Measurements from ENCODE around the gene FARP1. TPM values are rescaled to one million over a fixed set of nuclear protein-coding genes. Genes with fewer than 3 reads are reported as not detected.
A peak's percentile ranks its signal among the peaks of the same experiment; 100 is the strongest.

FARP1 gene
- total RNA-seq, 1 experiment from 2014 or later = 96.6 TPM

DNA sequence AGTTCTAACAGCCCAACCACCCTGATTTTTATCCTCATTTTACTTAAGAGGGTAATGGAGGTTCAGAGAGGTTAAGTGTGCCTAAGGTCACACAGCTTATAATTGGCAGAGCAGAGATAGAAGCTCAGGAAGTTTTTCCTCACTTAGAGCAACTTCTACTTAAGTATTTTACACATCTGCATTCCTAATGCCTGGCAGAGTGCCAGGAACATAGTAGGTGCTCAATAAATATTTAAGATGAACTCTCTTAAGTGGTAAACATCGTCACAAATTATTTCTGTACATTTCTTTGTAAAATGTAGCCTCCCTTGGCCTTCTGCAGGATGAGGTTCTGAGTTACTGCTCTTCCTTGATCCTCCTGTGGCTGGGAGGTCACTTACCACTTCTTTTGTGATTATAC, 14.7 kb downstream of the FARP1 start (continued):
- TF ChIP-seq, protein P1, sequence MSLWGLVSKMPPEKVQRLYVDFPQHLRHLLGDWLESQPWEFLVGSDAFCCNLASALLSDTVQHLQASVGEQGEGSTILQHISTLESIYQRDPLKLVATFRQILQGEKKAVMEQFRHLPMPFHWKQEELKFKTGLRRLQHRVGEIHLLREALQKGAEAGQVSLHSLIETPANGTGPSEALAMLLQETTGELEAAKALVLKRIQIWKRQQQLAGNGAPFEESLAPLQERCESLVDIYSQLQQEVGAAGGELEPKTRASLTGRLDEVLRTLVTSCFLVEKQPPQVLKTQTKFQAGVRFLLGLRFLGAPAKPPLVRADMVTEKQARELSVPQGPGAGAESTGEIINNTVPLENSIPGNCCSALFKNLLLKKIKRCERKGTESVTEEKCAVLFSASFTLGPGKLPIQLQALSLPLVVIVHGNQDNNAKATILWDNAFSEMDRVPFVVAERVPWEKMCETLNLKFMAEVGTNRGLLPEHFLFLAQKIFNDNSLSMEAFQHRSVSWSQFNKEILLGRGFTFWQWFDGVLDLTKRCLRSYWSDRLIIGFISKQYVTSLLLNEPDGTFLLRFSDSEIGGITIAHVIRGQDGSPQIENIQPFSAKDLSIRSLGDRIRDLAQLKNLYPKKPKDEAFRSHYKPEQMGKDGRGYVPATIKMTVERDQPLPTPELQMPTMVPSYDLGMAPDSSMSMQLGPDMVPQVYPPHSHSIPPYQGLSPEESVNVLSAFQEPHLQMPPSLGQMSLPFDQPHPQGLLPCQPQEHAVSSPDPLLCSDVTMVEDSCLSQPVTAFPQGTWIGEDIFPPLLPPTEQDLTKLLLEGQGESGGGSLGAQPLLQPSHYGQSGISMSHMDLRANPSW (CRISPR knock-in tag; conservative IDR thresholded peaks at IDR 0.05; ENCODE audit: low read depth) = no peak
- no peak for TF ChIP-seq MXD4 (CRISPR knock-in tag; IDR thresholded peaks at IDR 0.05; ENCODE audit: borderline replicate concordance)
- no peak for TF ChIP-seq ATF6 (CRISPR knock-in tag; IDR thresholded peaks at IDR 0.05)
- no peak for TF ChIP-seq NR3C1 (CRISPR knock-in tag; conservative IDR thresholded peaks at IDR 0.05; ENCODE audit: low read depth)
- no peak for TF ChIP-seq AR (CRISPR knock-in tag; IDR thresholded peaks at IDR 0.05)
- TF ChIP-seq CREM (CRISPR knock-in tag; IDR thresholded peaks at IDR 0.05) = no peak
- no peak for TF ChIP-seq ZBTB21 (CRISPR knock-in tag; IDR thresholded peaks at IDR 0.05; ENCODE audit: borderline replicate concordance)
- TF ChIP-seq SMAD3 (CRISPR knock-in tag; IDR thresholded peaks at IDR 0.05; ENCODE audit: borderline replicate concordance) = no peak
- TF ChIP-seq NR2C2 (CRISPR knock-in tag; IDR thresholded peaks at IDR 0.05) = no peak
- TF ChIP-seq ZNF232 (CRISPR knock-in tag; IDR thresholded peaks at IDR 0.05) = no peak

GRCh38 chr13:98158172-98158899, 15.4 kb downstream of the FARP1 start:
- H3K9me3 Mint-ChIP-seq = no peaks in the 10 kb centered on the region
- H3K36me3 Mint-ChIP-seq = peaks cover 8% of the 10 kb centered on the region; the same call in 1 of the 2 replicates
- ChIA-PET POLR2A (no interaction called here), CTCF (interaction anchor here (0.6 kb wide), 1 partner anchor 33 kb away, joined by 3 read pairs; no protein-coding TSS in a partner anchor)
- peaks cover 35% of the 10 kb centered on the region for H3K4me1 Mint-ChIP-seq
- ATAC-seq (no peak), DNase-seq (ENCODE audit: low spot score) (no peak)
- TF ChIP-seq NFYB (CRISPR knock-in tag; conservative IDR thresholded peaks at IDR 0.05; ENCODE audit: low read depth) = no peak
- no peak for TF ChIP-seq NR2C2 (CRISPR knock-in tag; IDR thresholded peaks at IDR 0.05)
- no peak for TF ChIP-seq EMX1 (CRISPR knock-in tag; IDR thresholded peaks at IDR 0.05)
- TF ChIP-seq, protein P2, sequence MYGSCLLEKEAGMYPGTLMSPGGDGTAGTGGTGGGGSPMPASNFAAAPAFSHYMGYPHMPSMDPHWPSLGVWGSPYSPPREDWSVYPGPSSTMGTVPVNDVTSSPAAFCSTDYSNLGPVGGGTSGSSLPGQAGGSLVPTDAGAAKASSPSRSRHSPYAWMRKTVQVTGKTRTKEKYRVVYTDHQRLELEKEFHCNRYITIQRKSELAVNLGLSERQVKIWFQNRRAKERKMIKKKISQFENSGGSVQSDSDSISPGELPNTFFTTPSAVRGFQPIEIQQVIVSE (CRISPR knock-in tag; IDR thresholded peaks at IDR 0.05; ENCODE audit: borderline replicate concordance) = no peak
- TF ChIP-seq RELA (CRISPR knock-in tag; IDR thresholded peaks at IDR 0.05; ENCODE audit: borderline replicate concordance) = no peak
- no peak for TF ChIP-seq MXD4 (CRISPR knock-in tag; IDR thresholded peaks at IDR 0.05; ENCODE audit: borderline replicate concordance)
- TF ChIP-seq ATF3 (CRISPR knock-in tag; conservative IDR thresholded peaks at IDR 0.05) = no peak
- TF ChIP-seq, protein P3, sequence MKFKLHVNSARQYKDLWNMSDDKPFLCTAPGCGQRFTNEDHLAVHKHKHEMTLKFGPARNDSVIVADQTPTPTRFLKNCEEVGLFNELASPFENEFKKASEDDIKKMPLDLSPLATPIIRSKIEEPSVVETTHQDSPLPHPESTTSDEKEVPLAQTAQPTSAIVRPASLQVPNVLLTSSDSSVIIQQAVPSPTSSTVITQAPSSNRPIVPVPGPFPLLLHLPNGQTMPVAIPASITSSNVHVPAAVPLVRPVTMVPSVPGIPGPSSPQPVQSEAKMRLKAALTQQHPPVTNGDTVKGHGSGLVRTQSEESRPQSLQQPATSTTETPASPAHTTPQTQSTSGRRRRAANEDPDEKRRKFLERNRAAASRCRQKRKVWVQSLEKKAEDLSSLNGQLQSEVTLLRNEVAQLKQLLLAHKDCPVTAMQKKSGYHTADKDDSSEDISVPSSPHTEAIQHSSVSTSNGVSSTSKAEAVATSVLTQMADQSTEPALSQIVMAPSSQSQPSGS (CRISPR knock-in tag; IDR thresholded peaks at IDR 0.05; ENCODE audit: borderline replicate concordance, low read depth) = no peak
- no peaks in the 10 kb centered on the region for H3K27me3 Mint-ChIP-seq (ENCODE audit: low read depth)
- H3K27ac Mint-ChIP-seq = peak overlapping the region; percentile 42
- H3K4me3 Mint-ChIP-seq = no peak overlapping the region

Measured in WTC11 (cell line).